ENCODE data around the gene CSE1L. TPM values are rescaled to one million over a fixed set of nuclear protein-coding genes. Genes with fewer than 3 reads are reported as not detected.

Gene CSE1L
- total RNA-seq, 1 donor from 2014 or later, result 40.7 TPM

DNA sequence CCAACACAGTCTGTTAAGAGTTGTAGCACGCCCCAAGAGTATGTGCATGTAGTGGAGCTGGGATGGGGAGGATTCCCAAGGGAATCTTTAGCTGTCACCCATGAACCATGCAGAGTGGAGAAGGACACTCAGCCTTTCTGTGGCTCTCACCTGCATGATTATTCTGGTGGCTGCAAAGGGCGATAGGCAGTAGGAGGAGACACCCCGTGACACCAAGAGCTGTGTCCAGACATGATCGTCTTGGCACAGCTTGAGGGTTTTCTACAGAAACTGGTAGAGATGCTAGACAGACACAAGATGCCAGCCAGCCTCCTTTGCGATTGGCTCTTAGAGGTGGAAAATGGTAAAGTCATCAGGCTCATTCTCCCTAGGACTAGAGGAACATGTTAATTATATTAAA is 3.1 kb upstream of the CSE1L start:
- Mint-ChIP-seq H3K4me1 (ENCODE audit: low read depth) (peaks cover 17% of the 10 kb centered on the region), H3K36me3 (ENCODE audit: low read depth) (peaks cover 2% of the 10 kb centered on the region), H3K27ac (ENCODE audit: unreplicated experiment) (no peak overlapping the region), H3K4me3 (ENCODE audit: unreplicated experiment) (no peak overlapping the region), H3K9me3 (ENCODE audit: low read depth) (no peaks in the 10 kb centered on the region), H3K27me3 (ENCODE audit: low read depth) (no peaks in the 10 kb centered on the region)
- DNase-seq (ENCODE audit: low spot score), result no peak
- TF ChIP-seq, protein P1, sequence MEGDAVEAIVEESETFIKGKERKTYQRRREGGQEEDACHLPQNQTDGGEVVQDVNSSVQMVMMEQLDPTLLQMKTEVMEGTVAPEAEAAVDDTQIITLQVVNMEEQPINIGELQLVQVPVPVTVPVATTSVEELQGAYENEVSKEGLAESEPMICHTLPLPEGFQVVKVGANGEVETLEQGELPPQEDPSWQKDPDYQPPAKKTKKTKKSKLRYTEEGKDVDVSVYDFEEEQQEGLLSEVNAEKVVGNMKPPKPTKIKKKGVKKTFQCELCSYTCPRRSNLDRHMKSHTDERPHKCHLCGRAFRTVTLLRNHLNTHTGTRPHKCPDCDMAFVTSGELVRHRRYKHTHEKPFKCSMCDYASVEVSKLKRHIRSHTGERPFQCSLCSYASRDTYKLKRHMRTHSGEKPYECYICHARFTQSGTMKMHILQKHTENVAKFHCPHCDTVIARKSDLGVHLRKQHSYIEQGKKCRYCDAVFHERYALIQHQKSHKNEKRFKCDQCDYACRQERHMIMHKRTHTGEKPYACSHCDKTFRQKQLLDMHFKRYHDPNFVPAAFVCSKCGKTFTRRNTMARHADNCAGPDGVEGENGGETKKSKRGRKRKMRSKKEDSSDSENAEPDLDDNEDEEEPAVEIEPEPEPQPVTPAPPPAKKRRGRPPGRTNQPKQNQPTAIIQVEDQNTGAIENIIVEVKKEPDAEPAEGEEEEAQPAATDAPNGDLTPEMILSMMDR (IDR thresholded peaks at IDR 0.05), result no peak

DNA sequence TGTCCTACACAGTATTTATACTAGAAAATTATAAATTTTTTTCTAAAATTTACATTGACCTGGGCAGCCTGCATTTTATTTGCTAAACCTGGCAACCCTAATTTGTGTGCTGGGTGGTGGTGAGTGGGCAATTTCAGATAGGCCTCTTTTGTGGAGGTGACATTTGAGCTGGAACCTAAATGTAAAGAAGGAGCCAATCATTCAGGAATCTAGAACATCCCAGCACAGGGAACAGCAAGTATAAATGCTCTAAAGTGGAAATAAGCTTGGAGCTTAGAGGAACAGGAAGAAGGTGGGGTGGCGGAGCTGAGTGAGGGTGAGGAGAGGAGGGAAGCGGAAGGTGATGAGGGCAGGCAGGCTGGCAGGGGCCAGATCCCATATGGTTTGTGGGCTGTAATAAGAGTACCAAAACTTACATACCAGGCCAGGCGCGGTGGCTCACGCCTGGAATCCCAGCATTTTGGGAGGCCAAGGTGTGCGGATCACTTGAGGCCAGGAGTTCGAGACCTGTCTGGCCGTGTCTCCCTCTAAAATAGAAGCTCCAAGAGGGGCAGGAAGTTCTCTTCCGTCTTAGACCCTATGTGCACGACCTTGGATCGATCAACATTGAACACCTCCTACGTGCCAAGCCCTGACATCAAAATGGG is 549 bp upstream of the CSE1L start:
- TF ChIP-seq, protein P1 (IDR thresholded peaks at IDR 0.05), result no peak

DNA sequence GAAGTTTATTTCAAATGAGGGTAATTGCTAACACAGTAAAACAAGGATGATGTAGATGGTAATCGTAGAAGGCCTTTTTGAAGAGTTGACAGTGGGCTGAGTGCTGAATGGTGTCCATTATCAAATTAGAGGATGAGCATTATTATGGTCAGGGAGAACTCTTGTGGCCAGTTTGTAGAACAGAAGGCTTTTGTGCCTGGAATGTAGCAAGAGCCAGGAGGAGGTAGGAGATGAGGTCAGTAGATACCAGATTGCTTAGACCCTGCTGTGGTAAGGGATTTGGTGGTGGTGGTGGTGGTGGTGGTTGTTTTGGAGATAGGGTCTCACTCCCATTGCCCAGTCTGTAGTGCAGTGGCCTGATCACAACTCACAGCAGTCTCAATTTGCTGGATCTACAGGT is 6.2 kb downstream of the CSE1L start:
- no peaks in the 10 kb centered on the region for H3K9me3 Mint-ChIP-seq (ENCODE audit: low read depth)
- TF ChIP-seq, protein P1 (IDR thresholded peaks at IDR 0.05), result no peak
- H3K27ac Mint-ChIP-seq (ENCODE audit: unreplicated experiment), result no peak overlapping the region
- no peaks in the 10 kb centered on the region for H3K27me3 Mint-ChIP-seq (ENCODE audit: low read depth)
- no peaks in the 10 kb centered on the region for H3K36me3 Mint-ChIP-seq (ENCODE audit: low read depth)
- peaks cover 27% of the 10 kb centered on the region for H3K4me1 Mint-ChIP-seq (ENCODE audit: low read depth)
- no peak for DNase-seq (ENCODE audit: low spot score)
- no peak overlapping the region for H3K4me3 Mint-ChIP-seq (ENCODE audit: unreplicated experiment)

More for the DNA sequence above, 549 bp upstream of the CSE1L start:
- Mint-ChIP-seq H3K9me3 (ENCODE audit: low read depth) (no peaks in the 10 kb centered on the region), H3K36me3 (ENCODE audit: low read depth) (no peaks in the 10 kb centered on the region), H3K27ac (ENCODE audit: unreplicated experiment) (peak overlapping the region; percentile 99), H3K27me3 (ENCODE audit: low read depth) (no peaks in the 10 kb centered on the region), H3K4me3 (ENCODE audit: unreplicated experiment) (peak overlapping the region; percentile 96), H3K4me1 (ENCODE audit: low read depth) (peaks cover 24% of the 10 kb centered on the region)
- no peak for DNase-seq (ENCODE audit: low spot score)

DNA sequence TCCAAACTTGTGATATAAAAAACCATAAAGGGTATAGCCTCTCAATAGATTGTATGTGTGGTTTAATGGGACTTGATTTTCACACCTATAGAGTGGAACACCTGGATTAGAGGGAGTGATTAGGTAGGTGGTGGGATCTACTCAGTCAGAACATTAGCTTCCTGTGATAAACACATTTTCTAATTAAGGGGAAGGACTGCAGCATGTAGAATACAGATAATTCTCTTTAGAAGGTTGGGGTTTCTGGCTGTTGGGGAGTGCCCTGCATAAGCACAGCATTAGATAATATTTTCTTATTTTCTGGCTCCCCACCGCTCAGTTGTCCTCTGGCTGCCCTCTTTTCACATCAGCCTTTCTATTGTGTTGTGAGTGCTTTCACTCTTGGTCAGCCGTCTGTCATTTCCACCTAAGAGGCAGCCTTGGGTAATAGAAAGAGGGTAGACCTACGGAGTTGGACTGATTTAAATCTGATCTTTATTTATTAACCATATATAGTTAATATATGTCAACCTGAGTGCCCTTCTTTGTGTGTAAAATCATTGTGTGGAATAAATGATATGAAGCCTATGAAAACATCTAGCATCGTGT is 8.0 kb downstream of the CSE1L start:
- H3K27ac Mint-ChIP-seq (ENCODE audit: unreplicated experiment), result no peak overlapping the region
- peaks cover under 1% of the 10 kb centered on the region for H3K36me3 Mint-ChIP-seq (ENCODE audit: low read depth)
- H3K9me3 Mint-ChIP-seq (ENCODE audit: low read depth), result no peaks in the 10 kb centered on the region

DNA sequence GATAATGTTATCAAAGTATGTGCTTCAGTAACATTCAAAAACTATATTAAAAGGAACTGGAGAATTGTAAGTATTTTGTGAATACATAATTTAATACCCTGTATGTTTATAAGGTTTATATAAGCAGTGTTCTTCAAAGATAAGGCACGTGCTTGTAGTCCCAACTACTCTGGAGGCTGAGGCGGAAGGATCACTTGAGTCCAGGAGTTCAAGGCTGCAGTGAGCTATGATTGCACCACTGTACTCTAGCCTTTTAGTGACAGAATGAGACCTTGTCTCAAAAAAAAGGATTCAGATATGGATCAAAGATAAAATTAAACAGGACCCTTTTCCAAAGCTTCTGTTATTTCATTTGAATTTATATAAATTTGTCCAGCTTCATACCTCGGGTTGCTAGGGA is 17.2 kb downstream of the CSE1L start:
- no peaks in the 10 kb centered on the region for H3K4me1 Mint-ChIP-seq (ENCODE audit: low read depth)
- no peak overlapping the region for H3K4me3 Mint-ChIP-seq (ENCODE audit: unreplicated experiment)
- DNase-seq (ENCODE audit: low spot score), result no peak
- peaks cover 12% of the 10 kb centered on the region for H3K36me3 Mint-ChIP-seq (ENCODE audit: low read depth)
- TF ChIP-seq, protein P1 (IDR thresholded peaks at IDR 0.05), result no peak
- H3K9me3 Mint-ChIP-seq (ENCODE audit: low read depth), result no peaks in the 10 kb centered on the region
- H3K27ac Mint-ChIP-seq (ENCODE audit: unreplicated experiment), result no peak overlapping the region
- no peaks in the 10 kb centered on the region for H3K27me3 Mint-ChIP-seq (ENCODE audit: low read depth)

More for the DNA sequence above, 8.0 kb downstream of the CSE1L start:
- Mint-ChIP-seq H3K27me3 (ENCODE audit: low read depth) (no peaks in the 10 kb centered on the region), H3K4me3 (ENCODE audit: unreplicated experiment) (no peak overlapping the region), H3K4me1 (ENCODE audit: low read depth) (peaks cover 14% of the 10 kb centered on the region)
- no peak for DNase-seq (ENCODE audit: low spot score)
- TF ChIP-seq, protein P1 (IDR thresholded peaks at IDR 0.05), result no peak

Data from chondrocyte (in vitro differentiated cells).